Activated effector memory CD4-positive, alpha-beta T cell treated with Interleukin-2 at 50 U/mL for 16 hours (primary cell): ENCODE data around the gene TMEM174.
"Not testable (repeated sequence)": the region's sequence is repeated elsewhere in the genome, so short reads cannot be mapped to it uniquely, and the experiment has no call there.

Source experiments
- DNase-seq: peaks from one replicate; pipeline ENCODE4 v3.0.0-alpha.2; 2020

Gene TMEM174

GRCh38 chr5:73197637-73198257, 24.8 kb downstream of the TMEM174 start:
- no peak for DNase-seq

GRCh38 chr5:73198833-73199592, 26.0 kb downstream of the TMEM174 start:
- DNase-seq: no peak

GRCh38 chr5:73199671-73200070, 26.7 kb downstream of the TMEM174 start:
- no peak for DNase-seq

GRCh38 chr5:73201547-73202513, 28.8 kb downstream of the TMEM174 start:
- DNase-seq: peak; percentile 51

- no peak for DNase-seq
Measured at GRCh38 chr5:73204332-73204731, 31.3 kb downstream of the TMEM174 start.

GRCh38 chr5:73204733-73205132, 31.7 kb downstream of the TMEM174 start:
- no peak for DNase-seq

- DNase-seq: no peak
Measured at GRCh38 chr5:73205305-73205704, 32.3 kb downstream of the TMEM174 start.

GRCh38 chr5:73207239-73207638, 34.2 kb downstream of the TMEM174 start:
- DNase-seq: not testable (repeated sequence)

- DNase-seq: not testable (repeated sequence)
Measured at GRCh38 chr5:73209075-73209474, 36.1 kb downstream of the TMEM174 start.

- not testable (repeated sequence) for DNase-seq
Measured at GRCh38 chr5:73212693-73213092, 39.7 kb downstream of the TMEM174 start.

- DNase-seq: no peak
Measured at GRCh38 chr5:73213566-73213998, 40.6 kb downstream of the TMEM174 start.

- DNase-seq: no peak
Measured at GRCh38 chr5:73214306-73214705, 41.3 kb downstream of the TMEM174 start.

GRCh38 chr5:73214996-73215395, 42.0 kb downstream of the TMEM174 start:
- DNase-seq: no peak

- no peak for DNase-seq
Measured at GRCh38 chr5:73215531-73215890, 42.5 kb downstream of the TMEM174 start.

GRCh38 chr5:73215891-73216610, 43.1 kb downstream of the TMEM174 start:
- peak; percentile 36 for DNase-seq

- DNase-seq: no peak
Measured at GRCh38 chr5:73218552-73219171, 45.7 kb downstream of the TMEM174 start.

GRCh38 chr5:73219336-73219735, 46.3 kb downstream of the TMEM174 start:
- not testable (repeated sequence) for DNase-seq

- DNase-seq: no peak
Measured at GRCh38 chr5:73221161-73221560, 48.2 kb downstream of the TMEM174 start.

- DNase-seq: no peak
Measured at GRCh38 chr5:73221726-73222125, 48.7 kb downstream of the TMEM174 start.

- no peak for DNase-seq
Measured at GRCh38 chr5:73222173-73222572, 49.2 kb downstream of the TMEM174 start.
